IMR-90 (cell line): ENCODE results near the gene SEPTIN10. TPM values are rescaled to one million over a fixed set of nuclear protein-coding genes. Genes with fewer than 3 reads are reported as not detected.

Source experiments
- ATAC-seq: fragments of 200-7000 bp; cut with Tn5 transposase; 2 replicates; pipeline ENCODE4 v1.9.1; 2020; ENCODE audit warnings: low read depth, mild to moderate bottlenecking, moderate library complexity
- BruUV-seq: library from RNA; stranded (reverse); fragments of 400-500 nt; replicated peaks from 2 replicates; lab custom pipeline; 2021; lab: Mats Ljungman, UMichigan
- CTCF ChIA-PET: fragments of 300-600 bp; formaldehyde crosslinking; extraction: SDS; loops from one replicate; lab custom pipeline; 2021; ENCODE audit warnings: antibody characterized with exemption; lab: Yijun Ruan, JAX
- POLR2A ChIA-PET: fragments of 300-600 bp; sonication (Branson Sonifier 250); formaldehyde crosslinking; loops from one replicate; lab custom pipeline; 2022; ENCODE audit warnings: antibody characterized with exemption; ENCODE audit not compliant: unreplicated experiment; lab: Charles Lee
- DNase-seq: peaks from one replicate; pipeline ENCODE4 v3.0.0; 2013
- H2AFZ ChIP-seq: replicated peaks from 2 replicates; pipeline ENCODE3; 2013; ENCODE audit warnings: low read length, mild to moderate bottlenecking; ENCODE audit not compliant: poor library complexity
- H2AK5ac ChIP-seq: 2 replicates; pipeline ENCODE4 v1.6.1; 2013; ENCODE audit warnings: low read depth, low read length, inconsistent platforms
- H2AK9ac ChIP-seq: replicated peaks from 2 replicates; pipeline ENCODE3; 2013; ENCODE audit warnings: mild to moderate bottlenecking, low read depth, low read length, moderate library complexity; ENCODE audit not compliant: poor library complexity
- H2BK120ac ChIP-seq: 2 replicates; pipeline ENCODE4 v1.6.1; 2013; ENCODE audit warnings: low read depth, low read length, inconsistent platforms
- H2BK15ac ChIP-seq: 3 replicates; pipeline ENCODE4 v1.6.1; 2013; ENCODE audit warnings: low read depth, low read length, inconsistent platforms
- H2BK20ac ChIP-seq: 2 replicates; pipeline ENCODE4 v1.6.1; 2013; ENCODE audit warnings: low read depth, mild to moderate bottlenecking, inconsistent platforms, low read length, moderate library complexity
- H2BK5ac ChIP-seq: 2 replicates; pipeline ENCODE4 v1.6.1; 2013; ENCODE audit warnings: mild to moderate bottlenecking, low read depth, low read length, inconsistent platforms; ENCODE audit not compliant: poor library complexity, severe bottlenecking
- H3K14ac ChIP-seq: replicated peaks from 2 replicates; pipeline ENCODE4 v1.6.1; 2013; ENCODE audit warnings: low read depth, low read length, inconsistent platforms
- H3K18ac ChIP-seq: 2 replicates; pipeline ENCODE4 v1.6.1; 2013; ENCODE audit warnings: low read depth, low read length, control low read depth
- H3K23ac ChIP-seq: 2 replicates; pipeline ENCODE4 v1.6.1; 2013; ENCODE audit warnings: low read depth, low read length, inconsistent platforms
- H3K27ac ChIP-seq: 2 replicates; pipeline ENCODE4 v1.5.1; 2013; ENCODE audit warnings: mild to moderate bottlenecking, control low read depth, low read length; ENCODE audit not compliant: insufficient read depth
- H3K27me3 ChIP-seq: 2 replicates; pipeline ENCODE4 v1.6.1; 2013; ENCODE audit warnings: low read length; ENCODE audit not compliant: control insufficient read depth, insufficient read depth
- H3K36me3 ChIP-seq: 2 replicates; pipeline ENCODE4 v1.6.1; 2013; ENCODE audit warnings: low read length, mixed read lengths; ENCODE audit not compliant: control insufficient read depth, insufficient read depth
- H3K4ac ChIP-seq: 2 replicates; pipeline ENCODE4 v1.6.1; 2013; ENCODE audit warnings: low read depth, low read length, inconsistent platforms
- H3K4me1 ChIP-seq: 2 replicates; pipeline ENCODE4 v1.6.1; 2013; ENCODE audit warnings: low read length, mixed read lengths; ENCODE audit not compliant: control insufficient read depth, insufficient read depth
- H3K4me2 ChIP-seq: 2 replicates; pipeline ENCODE4 v1.6.1; 2013; ENCODE audit warnings: low read depth, mild to moderate bottlenecking, control low read depth, low read length, moderate library complexity
- H3K4me3 ChIP-seq: 2 replicates; pipeline ENCODE4 v1.5.1; 2013; ENCODE audit warnings: low read depth, mild to moderate bottlenecking, control low read depth, low read length, moderate library complexity; ENCODE audit not compliant: insufficient read depth
- H3K56ac ChIP-seq: 2 replicates; pipeline ENCODE4 v1.6.1; 2013; ENCODE audit warnings: low read length, inconsistent platforms; ENCODE audit not compliant: insufficient read depth; ENCODE audit errors: extremely low read depth
- H3K79me1 ChIP-seq, 2 experiments: 2 replicates each; pipeline ENCODE4 v1.6.1; 2013; ENCODE audit warnings: low read length in 2 of 2, inconsistent platforms in 1 of 2, low read depth in 1 of 2
- H3K9ac ChIP-seq: 2 replicates; pipeline ENCODE4 v1.6.1; 2013; ENCODE audit warnings: low read depth, low read length, control low read depth
- H3K9me1 ChIP-seq: 2 replicates; pipeline ENCODE4 v1.6.1; 2013; ENCODE audit warnings: low read length, inconsistent platforms; ENCODE audit not compliant: insufficient read depth
- H3K9me3 ChIP-seq: 2 replicates; pipeline ENCODE4 v1.6.1; 2013; ENCODE audit warnings: low read length; ENCODE audit not compliant: control insufficient read depth, insufficient read depth
- H4K20me1 ChIP-seq: 2 replicates; pipeline ENCODE4 v1.6.1; 2013; ENCODE audit warnings: low read length, inconsistent platforms; ENCODE audit not compliant: insufficient read depth
- H4K5ac ChIP-seq: 2 replicates; pipeline ENCODE4 v1.6.1; 2013; ENCODE audit warnings: mild to moderate bottlenecking, low read depth, low read length, control low read depth
- H4K8ac ChIP-seq, 2 experiments: 2 replicates each; pipeline ENCODE4 v1.6.1; 2013; ENCODE audit warnings: low read depth in 2 of 2, low read length in 2 of 2, control low read depth in 1 of 2, inconsistent platforms in 1 of 2
- H4K91ac ChIP-seq: 2 replicates; pipeline ENCODE4 v1.6.1; 2013; ENCODE audit warnings: low read depth, low read length, inconsistent platforms; ENCODE audit not compliant: insufficient read depth
- BHLHE40 ChIP-seq: fragments of 150-350 bp; IDR thresholded peaks from 2 replicates; pipeline ENCODE4 v1.6.1; 2016; ENCODE audit warnings: mild to moderate bottlenecking, low read depth, low read length
- CEBPB ChIP-seq: IDR thresholded peaks from 2 replicates; pipeline ENCODE4 v1.6.1; 2012; ENCODE audit warnings: low read depth, low read length, improper control_type of control experiment
- CHD1 ChIP-seq: IDR thresholded peaks from 2 replicates; pipeline ENCODE4 v1.6.1; 2012; ENCODE audit warnings: low read depth, low read length, improper control_type of control experiment
- FOS ChIP-seq: fragments of 150-350 bp; IDR thresholded peaks from 2 replicates; pipeline ENCODE4 v1.6.1; 2016; ENCODE audit warnings: low read depth, low read length
- MAZ ChIP-seq: IDR thresholded peaks from 2 replicates; pipeline ENCODE4 v1.6.1; 2012; ENCODE audit warnings: low read depth, mild to moderate bottlenecking, low read length, improper control_type of control experiment, moderate library complexity, borderline replicate concordance
- MXI1 ChIP-seq: IDR thresholded peaks from 2 replicates; pipeline ENCODE4 v1.6.1; 2012; ENCODE audit warnings: low read depth, mild to moderate bottlenecking, low read length, moderate library complexity, borderline replicate concordance
- NFE2L2 ChIP-seq: fragments of 150-350 bp; IDR thresholded peaks from 2 replicates; pipeline ENCODE4 v1.6.1; 2016; ENCODE audit warnings: low read depth, mild to moderate bottlenecking, low read length
- RAD21 ChIP-seq: IDR thresholded peaks from 2 replicates; pipeline ENCODE4 v1.6.1; 2012; ENCODE audit warnings: low read length, improper control_type of control experiment
- RFX5 ChIP-seq: IDR thresholded peaks from 2 replicates; pipeline ENCODE4 v1.8.0; 2012; ENCODE audit warnings: low read depth, mild to moderate bottlenecking, low read length, moderate library complexity
- SMC3 ChIP-seq: fragments of 150-350 bp; IDR thresholded peaks from 2 replicates; pipeline ENCODE4 v1.6.1; 2016; ENCODE audit warnings: low read depth, mild to moderate bottlenecking, antibody characterized with exemption, low read length, moderate library complexity
- WGBS, 2 experiments: methylation state at CpG; one replicate each; pipeline versions ENCODE4 v1.1.5 to v1.1.7; 2013; ENCODE audit warnings: missing lambda C conversion rate in 2 of 2; ENCODE audit not compliant: insufficient read length in 1 of 2; ENCODE audit errors: extremely low coverage in 2 of 2; 5-methylcytosine and 5-hydroxymethylcytosine counted together
- dilution Hi-C: fragments of 300-500 bp; cut with HindIII; formaldehyde crosslinking; loops from one replicate; pipeline ENCODE4 v1.14.3; 2018; ENCODE audit warnings: low sequenced_read_pairs; ENCODE audit not compliant: unreplicated experiment
- in situ Hi-C: fragments of 300-500 bp; cut with MboI; formaldehyde crosslinking; loops from 3 replicates; pipeline ENCODE4 v1.14.3; 2019; ENCODE audit warnings: low sequenced_read_pairs, inconsistent platforms, mixed read lengths
- intact Hi-C: fragments of 100-400 bp; cut with micrococcal nuclease; formaldehyde crosslinking; loops from 2 replicates; pipeline ENCODE4 v1.10.0; 2022
- polyA plus RNA-seq, 3 experiments: library from polyadenylated mRNA; depleted of rRNA; stranded (reverse); fragments of >200 nt; gene quantifications; 2 replicates each; pipeline ENCODE4 v1.2.3, GENCODE V29; 2012; ENCODE audit warnings: low replicate concordance in 1 of 3
- total RNA-seq: library from RNA; depleted of rRNA; stranded (reverse); fragments of >200 nt; gene quantifications from 2 replicates; pipeline ENCODE4 v1.2.3, GENCODE V29; 2012
- TF ChIP-seq, protein P1 (sequence below): conservative IDR thresholded peaks from 2 replicates; pipeline ENCODE4 v1.5.1; 2012; ENCODE audit warnings: mild to moderate bottlenecking, low read depth, low read length, improper control_type of control experiment
- TF ChIP-seq, protein P2 (sequence below): fragments of 150-350 bp; IDR thresholded peaks from 2 replicates; pipeline ENCODE4 v1.6.1; 2016; ENCODE audit warnings: low read depth, mild to moderate bottlenecking, low read length, moderate library complexity, borderline replicate concordance

Gene SEPTIN10
- total and polyA plus RNA-seq, 2 of the 4 experiments (the other 2 are of a cell fraction): 55.4 to 82.6 TPM

DNA sequence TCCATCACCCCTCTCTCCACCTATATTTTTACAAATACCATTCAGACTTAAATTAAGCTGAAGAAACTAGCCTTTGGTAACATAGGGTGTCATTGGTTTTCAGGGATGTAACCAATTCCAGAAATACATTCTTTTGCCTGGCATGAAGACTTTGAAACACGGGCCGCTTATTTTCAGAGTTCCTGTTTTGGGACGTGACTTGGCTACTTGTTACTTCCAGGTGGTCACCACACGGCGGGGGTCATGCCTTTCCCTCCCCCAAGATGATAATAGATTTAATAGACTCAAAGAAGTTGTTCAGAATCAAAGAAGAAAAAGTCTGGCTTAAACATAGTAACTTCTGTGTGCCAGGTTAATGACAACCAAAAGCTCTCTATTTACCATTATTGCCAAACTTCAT lies 110.6 kb downstream of the SEPTIN10 start:
- H2BK120ac ChIP-seq: no peak overlapping the region
- DNase-seq (no peak), ATAC-seq (no peak)
- no peak overlapping the region for H2BK15ac ChIP-seq
- H3K56ac ChIP-seq: no peak overlapping the region
- H2AFZ ChIP-seq: no peak overlapping the region
- peaks cover 17% of the 10 kb centered on the region for H3K9me1 ChIP-seq
- H2BK5ac ChIP-seq: no peak overlapping the region
- H3K4me1 ChIP-seq: peaks cover 5% of the 10 kb centered on the region
- H4K91ac ChIP-seq: no peak overlapping the region
- no TSS peak for BruUV-seq
- intact Hi-C loops: no loop called here
- H3K4me3 ChIP-seq: no peak overlapping the region
- peaks cover 20% of the 10 kb centered on the region for H3K36me3 ChIP-seq
- H2BK20ac ChIP-seq: no peak overlapping the region
- H2AK5ac ChIP-seq: no peak overlapping the region
- in situ Hi-C loops: loop anchor here (5.0 kb wide), 1 partner anchor 571 kb away; no protein-coding TSS in a partner anchor
- dilution Hi-C loops: no loop called here
- no peak overlapping the region for H4K5ac ChIP-seq
- peaks cover 0 to 17% of the 10 kb centered on the region in 2 experiments; a peak in 2 of 4 replicates for H3K79me1 ChIP-seq
- no peaks in the 10 kb centered on the region for H3K9me3 ChIP-seq
- no peak overlapping the region for H3K14ac ChIP-seq
- H3K27ac ChIP-seq: no peak overlapping the region
- no peak overlapping the region for H3K9ac ChIP-seq
- no CpG with 5 or more reads among the region's 5 CpGs for WGBS, 2 experiments
- no peak overlapping the region for H3K4ac ChIP-seq
- no peak overlapping the region for H2AK9ac ChIP-seq
- no peak overlapping the region for H4K8ac ChIP-seq
- H3K23ac ChIP-seq: no peak overlapping the region
- no peak for TF ChIP-seq CEBPB
- TF ChIP-seq, protein P1, sequence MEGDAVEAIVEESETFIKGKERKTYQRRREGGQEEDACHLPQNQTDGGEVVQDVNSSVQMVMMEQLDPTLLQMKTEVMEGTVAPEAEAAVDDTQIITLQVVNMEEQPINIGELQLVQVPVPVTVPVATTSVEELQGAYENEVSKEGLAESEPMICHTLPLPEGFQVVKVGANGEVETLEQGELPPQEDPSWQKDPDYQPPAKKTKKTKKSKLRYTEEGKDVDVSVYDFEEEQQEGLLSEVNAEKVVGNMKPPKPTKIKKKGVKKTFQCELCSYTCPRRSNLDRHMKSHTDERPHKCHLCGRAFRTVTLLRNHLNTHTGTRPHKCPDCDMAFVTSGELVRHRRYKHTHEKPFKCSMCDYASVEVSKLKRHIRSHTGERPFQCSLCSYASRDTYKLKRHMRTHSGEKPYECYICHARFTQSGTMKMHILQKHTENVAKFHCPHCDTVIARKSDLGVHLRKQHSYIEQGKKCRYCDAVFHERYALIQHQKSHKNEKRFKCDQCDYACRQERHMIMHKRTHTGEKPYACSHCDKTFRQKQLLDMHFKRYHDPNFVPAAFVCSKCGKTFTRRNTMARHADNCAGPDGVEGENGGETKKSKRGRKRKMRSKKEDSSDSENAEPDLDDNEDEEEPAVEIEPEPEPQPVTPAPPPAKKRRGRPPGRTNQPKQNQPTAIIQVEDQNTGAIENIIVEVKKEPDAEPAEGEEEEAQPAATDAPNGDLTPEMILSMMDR: no peak
- no peak for TF ChIP-seq NFE2L2
- TF ChIP-seq RAD21: no peak
- TF ChIP-seq BHLHE40: no peak
- no peak for TF ChIP-seq MAZ
- TF ChIP-seq, protein P2, sequence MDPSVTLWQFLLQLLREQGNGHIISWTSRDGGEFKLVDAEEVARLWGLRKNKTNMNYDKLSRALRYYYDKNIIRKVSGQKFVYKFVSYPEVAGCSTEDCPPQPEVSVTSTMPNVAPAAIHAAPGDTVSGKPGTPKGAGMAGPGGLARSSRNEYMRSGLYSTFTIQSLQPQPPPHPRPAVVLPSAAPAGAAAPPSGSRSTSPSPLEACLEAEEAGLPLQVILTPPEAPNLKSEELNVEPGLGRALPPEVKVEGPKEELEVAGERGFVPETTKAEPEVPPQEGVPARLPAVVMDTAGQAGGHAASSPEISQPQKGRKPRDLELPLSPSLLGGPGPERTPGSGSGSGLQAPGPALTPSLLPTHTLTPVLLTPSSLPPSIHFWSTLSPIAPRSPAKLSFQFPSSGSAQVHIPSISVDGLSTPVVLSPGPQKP: no peak
- TF ChIP-seq MXI1: no peak
- no peak for TF ChIP-seq FOS
- no peak for TF ChIP-seq RFX5
- no peak for TF ChIP-seq SMC3
- TF ChIP-seq CHD1: no peak
- 0 out of 2 replicates have a peak, but pooled peaks cover 1% of the 10 kb centered on the region for H4K20me1 ChIP-seq
- H3K4me2 ChIP-seq: no peak overlapping the region
- H3K18ac ChIP-seq: no peak overlapping the region
- CTCF ChIA-PET: no interaction called here
- POLR2A ChIA-PET: no interaction called here
- no peaks in the 10 kb centered on the region for H3K27me3 ChIP-seq
